MM.1S (cell line): ENCODE measurements around the gene ITM2C.

Experiments used
- DNase-seq: peaks from one replicate; pipeline ENCODE4 v3.0.0-alpha.2; 2015
- H2AFZ ChIP-seq: fragments of 300-600 bp; sonication (generic); 2 replicates; pipeline ENCODE4 v1.6.0; 2016; ENCODE audit warnings: antibody characterized with exemption, low read length
- H3F3A ChIP-seq: fragments of 300-600 bp; sonication (generic); 2 replicates; pipeline ENCODE4 v1.6.1; 2016; ENCODE audit warnings: mild to moderate bottlenecking, antibody characterized with exemption, low read length, moderate library complexity, mixed read lengths; ENCODE audit not compliant: insufficient read depth
- H3K27ac ChIP-seq: fragments of 300-600 bp; sonication (generic); 2 replicates; pipeline ENCODE4 v1.5.1; 2016; ENCODE audit warnings: mild to moderate bottlenecking, low read length
- H3K27me3 ChIP-seq: fragments of 300-600 bp; sonication (generic); replicated peaks from 2 replicates; pipeline ENCODE4 v1.6.0; 2016; ENCODE audit warnings: low read length; ENCODE audit not compliant: insufficient read depth
- H3K36me3 ChIP-seq: fragments of 300-600 bp; sonication (generic); replicated peaks from 2 replicates; pipeline ENCODE4 v1.6.1; 2016; ENCODE audit warnings: mild to moderate bottlenecking, low read length, mixed read lengths; ENCODE audit not compliant: insufficient read depth
- H3K4me1 ChIP-seq: fragments of 300-600 bp; sonication (generic); 2 replicates; pipeline ENCODE4 v1.6.1; 2016; ENCODE audit warnings: low read length, mixed read lengths
- H3K4me2 ChIP-seq: fragments of 300-600 bp; sonication (generic); 2 replicates; pipeline ENCODE4 v1.6.0; 2016; ENCODE audit warnings: low read depth, low read length
- H3K4me3 ChIP-seq: fragments of 300-600 bp; sonication (generic); 2 replicates; pipeline ENCODE4 v1.5.1; 2016; ENCODE audit warnings: low read length, mixed read lengths
- H3K79me2 ChIP-seq: fragments of 300-600 bp; sonication (generic); 2 replicates; pipeline ENCODE4 v1.6.1; 2016; ENCODE audit warnings: mixed run types, low read length, mixed read lengths
- H3K9ac ChIP-seq: fragments of 300-600 bp; sonication (generic); 2 replicates; pipeline ENCODE4 v1.6.1; 2016; ENCODE audit warnings: low read length, mixed read lengths
- H3K9me2 ChIP-seq: fragments of 300-600 bp; sonication (generic); replicated peaks from 2 replicates; pipeline ENCODE4 v1.6.1; 2016; ENCODE audit warnings: mild to moderate bottlenecking, low read length, mixed read lengths; ENCODE audit not compliant: insufficient read depth
- H3K9me3 ChIP-seq: fragments of 300-600 bp; sonication (generic); replicated peaks from 2 replicates; pipeline ENCODE4 v1.6.1; 2016; ENCODE audit warnings: mild to moderate bottlenecking, low read length, mixed read lengths; ENCODE audit not compliant: insufficient read depth
- H4K20me1 ChIP-seq: fragments of 300-600 bp; sonication (generic); 2 replicates; pipeline ENCODE4 v1.6.1; 2016; ENCODE audit warnings: mild to moderate bottlenecking, low read length, moderate library complexity, mixed read lengths; ENCODE audit not compliant: insufficient read depth
- CTCF ChIP-seq: fragments of 300-600 bp; sonication (generic); IDR thresholded peaks from 2 replicates; pipeline ENCODE4 v1.5.1; 2016; ENCODE audit warnings: antibody characterized with exemption, low read length, mixed read lengths
- EZH2 ChIP-seq: fragments of 300-600 bp; sonication (generic); optimal IDR thresholded peaks from 2 replicates; pipeline ENCODE3; 2017; ENCODE audit warnings: low read depth, mild to moderate bottlenecking, antibody characterized with exemption, low read length, mixed read lengths
- EZH2phosphoT487 ChIP-seq: fragments of 300-600 bp; sonication (generic); IDR thresholded peaks from 2 replicates; pipeline ENCODE4 v1.6.1; 2018; ENCODE audit warnings: antibody characterized with exemption, low read length

ITM2C gene

GRCh38 chr2:230907361-230908091, 42.8 kb downstream of the ITM2C start:
- H3K4me1 ChIP-seq = peaks cover 11% of the 10 kb centered on the region

GRCh38 chr2:230908092-230908594, 43.4 kb downstream of the ITM2C start:
- Histone ChIP-seq H3K4me3 (no peak overlapping the region), H3K27ac (no peak overlapping the region)

More at GRCh38 chr2:230907361-230908091, 42.8 kb downstream of the ITM2C start:
- no peak for DNase-seq
- H3K4me2 ChIP-seq = no peak overlapping the region
- H3F3A ChIP-seq = no peaks in the 10 kb centered on the region
- no peaks in the 10 kb centered on the region for H3K9me2 ChIP-seq
- no peak overlapping the region for H3K9ac ChIP-seq
- H3K36me3 ChIP-seq = no peaks in the 10 kb centered on the region
- no peaks in the 10 kb centered on the region for H3K79me2 ChIP-seq
- H3K27ac ChIP-seq = no peak overlapping the region
- no peak overlapping the region for H2AFZ ChIP-seq
- TF ChIP-seq EZH2 = no peak
- TF ChIP-seq CTCF = no peak
- TF ChIP-seq EZH2phosphoT487 = no peak
- H3K27me3 ChIP-seq = no peaks in the 10 kb centered on the region
- no peaks in the 10 kb centered on the region for H3K9me3 ChIP-seq
- no peak overlapping the region for H3K4me3 ChIP-seq
- no peaks in the 10 kb centered on the region for H4K20me1 ChIP-seq

GRCh38 chr2:230908595-230909191, 44.0 kb downstream of the ITM2C start:
- H3K9me2 ChIP-seq = no peaks in the 10 kb centered on the region
- peaks cover 2% of the 10 kb centered on the region for H3K4me1 ChIP-seq
- TF ChIP-seq EZH2phosphoT487 (no peak), CTCF (no peak), EZH2 (no peak)
- H3K27ac ChIP-seq = no peak overlapping the region
- H3K36me3 ChIP-seq = no peaks in the 10 kb centered on the region
- H3K9ac ChIP-seq = no peak overlapping the region
- H3K4me2 ChIP-seq = no peak overlapping the region
- H3K27me3 ChIP-seq = no peaks in the 10 kb centered on the region
- no peak for DNase-seq
- no peak overlapping the region for H2AFZ ChIP-seq
- H3K4me3 ChIP-seq = no peak overlapping the region
- H3K79me2 ChIP-seq = no peaks in the 10 kb centered on the region
- H4K20me1 ChIP-seq = no peaks in the 10 kb centered on the region
- H3F3A ChIP-seq = no peaks in the 10 kb centered on the region
- H3K9me3 ChIP-seq = no peaks in the 10 kb centered on the region

More at GRCh38 chr2:230908092-230908594, 43.4 kb downstream of the ITM2C start:
- TF ChIP-seq EZH2 = no peak
- Histone ChIP-seq H4K20me1 (no peaks in the 10 kb centered on the region), H3K79me2 (no peaks in the 10 kb centered on the region), H3K4me1 (peaks cover 8% of the 10 kb centered on the region), H3K9ac (no peak overlapping the region), H3K4me2 (no peak overlapping the region), H3K9me3 (no peaks in the 10 kb centered on the region), H3F3A (no peaks in the 10 kb centered on the region), H3K36me3 (no peaks in the 10 kb centered on the region), H2AFZ (no peak overlapping the region), H3K9me2 (no peaks in the 10 kb centered on the region), H3K27me3 (no peaks in the 10 kb centered on the region)
- no peak for DNase-seq
